NCI-H510A (cell line): ENCODE data around the gene SERTAD4.
"Not testable (repeated sequence)": the region's sequence is repeated elsewhere in the genome, so short reads cannot be mapped to it uniquely, and the experiment has no call there.

Source experiments
- DNase-seq: peaks from one replicate; lab custom pipeline; 2025; lab: John Stamatoyannopoulos, UW

SERTAD4 gene

DNA sequence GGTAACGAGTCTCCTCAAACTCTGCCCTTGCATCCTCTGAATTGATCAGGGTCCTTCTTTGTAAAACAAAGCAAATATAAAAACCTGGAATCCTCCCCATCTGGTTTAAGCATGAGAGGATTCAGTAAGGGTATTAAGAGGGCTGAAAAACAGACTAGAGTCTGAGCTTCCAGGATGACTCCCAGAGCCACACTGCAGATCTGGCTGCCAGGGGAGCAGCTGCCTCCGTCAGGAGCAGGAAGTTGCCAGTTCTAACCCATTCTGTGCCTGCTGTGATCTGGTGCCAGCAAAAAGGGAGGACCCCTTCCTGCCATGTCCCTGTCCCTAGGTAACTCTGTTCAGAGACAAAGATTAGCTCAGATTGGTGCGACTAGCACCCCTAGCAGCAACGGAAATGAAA lies 27.5 kb downstream of the SERTAD4 start:
- no peak for DNase-seq

DNA sequence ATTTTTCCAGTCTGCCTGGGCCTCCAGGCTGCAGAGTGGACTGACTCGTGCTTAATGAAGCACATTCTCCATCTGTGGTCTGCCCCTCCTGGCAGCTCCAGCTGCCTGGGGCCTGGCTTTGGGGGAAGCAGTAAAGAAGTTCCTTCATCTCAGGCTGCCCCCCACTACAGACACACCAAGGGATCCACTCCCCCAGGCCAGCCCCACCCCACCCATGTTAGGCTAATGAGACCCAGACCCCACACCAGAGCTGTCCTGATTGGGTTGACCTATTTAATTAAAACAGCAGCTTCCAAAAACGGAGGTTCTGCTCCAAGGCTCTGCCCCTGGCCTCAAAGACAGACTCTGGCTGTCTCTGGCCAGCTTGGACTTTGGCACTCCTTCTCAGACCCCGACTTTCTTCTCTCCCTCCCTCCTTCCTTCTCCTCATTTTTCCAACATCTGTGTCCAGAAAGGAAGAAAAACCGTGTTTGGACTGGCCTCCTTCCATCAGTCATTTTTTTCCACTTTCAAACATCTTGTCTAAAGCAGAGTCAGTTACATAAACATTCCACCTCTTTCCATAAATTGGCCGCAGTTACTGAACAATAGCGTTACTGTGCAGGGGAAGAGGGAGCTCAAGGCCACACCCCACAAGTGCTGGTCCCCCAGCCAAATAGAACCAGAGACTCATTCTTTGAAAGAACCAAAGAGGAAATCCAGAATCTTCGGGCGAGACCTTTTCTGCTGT lies 29.7 kb downstream of the SERTAD4 start:
- no peak for DNase-seq

DNA sequence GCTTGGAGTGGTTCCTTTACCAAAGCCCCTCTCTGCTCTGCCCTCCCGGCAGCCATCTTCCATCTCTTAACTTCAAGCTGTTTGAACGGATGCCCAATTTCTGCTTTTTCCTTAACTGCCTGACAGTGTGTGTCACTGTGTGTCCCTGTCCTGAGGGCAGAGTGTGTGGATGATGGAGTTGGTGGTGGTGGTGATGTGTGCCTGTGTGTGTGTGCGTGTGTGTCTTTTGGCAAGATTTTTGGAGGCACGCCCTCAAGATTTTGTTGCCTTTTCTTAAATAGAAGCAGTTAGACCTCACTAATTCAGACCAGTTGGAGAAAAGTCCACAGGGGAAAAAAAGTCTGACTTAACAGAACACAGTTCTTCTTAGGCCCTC lies 30.3 kb downstream of the SERTAD4 start:
- no peak for DNase-seq

DNA sequence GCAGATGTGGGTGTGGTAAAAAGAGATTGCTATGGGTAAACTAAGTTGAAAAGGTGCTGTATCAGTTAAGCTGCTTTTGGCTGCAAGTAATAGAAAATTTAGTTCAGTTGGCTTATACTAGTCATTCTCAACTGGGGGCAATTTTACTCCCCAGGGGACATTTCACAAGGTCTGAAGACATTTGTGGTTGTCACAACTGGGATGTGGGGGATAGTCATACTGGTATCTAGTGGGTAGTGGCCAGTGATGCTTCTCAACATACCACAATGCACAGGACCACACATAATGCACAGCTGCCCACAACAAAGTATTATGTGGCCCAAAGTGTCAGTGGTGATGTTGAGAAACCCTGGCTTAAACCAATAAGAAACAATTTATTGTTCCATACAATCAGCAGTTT lies 31.4 kb downstream of the SERTAD4 start:
- no peak for DNase-seq

GRCh38 chr1:210264496-210265380 lies 32.1 kb downstream of the SERTAD4 start:
- DNase-seq, result no peak

DNA sequence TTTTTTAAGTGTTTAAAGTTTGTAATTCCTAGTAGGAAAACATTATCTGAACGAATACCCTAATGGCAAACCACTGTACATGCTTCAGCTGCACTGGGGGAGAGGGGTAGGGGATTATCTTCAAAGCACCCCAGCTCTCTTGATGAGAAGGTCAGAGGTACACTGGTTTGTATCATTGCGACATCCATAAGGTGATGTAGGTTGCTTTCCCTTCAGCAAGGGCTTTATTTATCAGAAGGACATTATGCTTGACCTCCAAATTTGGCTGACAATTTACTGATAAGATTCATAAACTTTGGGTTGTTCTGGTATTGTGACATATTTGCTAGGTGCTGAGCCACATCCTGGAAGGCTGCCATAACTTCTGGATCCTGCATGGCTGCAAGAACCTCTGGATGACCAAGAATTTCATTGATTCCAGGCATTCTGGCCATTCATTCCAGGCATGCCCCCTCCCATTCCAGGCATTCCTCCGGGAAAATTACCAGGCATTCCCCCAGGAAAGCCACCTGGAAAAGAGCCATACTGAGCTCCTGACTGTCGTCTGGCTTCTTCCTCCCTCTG lies 32.9 kb downstream of the SERTAD4 start:
- DNase-seq, result not testable (repeated sequence)

DNA sequence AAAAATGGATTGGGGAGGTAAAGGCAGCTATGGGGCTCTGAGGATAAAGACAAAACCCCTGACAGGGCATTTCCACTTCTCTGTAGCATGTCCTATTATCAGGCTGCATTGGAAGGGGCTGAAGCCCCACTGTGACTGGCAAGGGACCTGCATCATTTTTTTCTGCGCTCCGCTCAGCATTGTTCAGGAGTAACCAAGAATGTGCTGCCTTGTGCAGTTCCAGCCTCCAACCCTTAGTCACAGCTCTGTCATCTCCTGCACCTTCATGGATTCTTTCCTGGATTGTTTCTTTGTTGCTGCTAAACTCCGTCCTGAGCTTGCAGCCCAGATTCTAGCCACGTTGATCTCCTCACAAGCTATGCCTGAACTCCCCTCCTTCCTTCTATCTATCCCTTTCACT lies 37.4 kb downstream of the SERTAD4 start:
- no peak for DNase-seq

DNA sequence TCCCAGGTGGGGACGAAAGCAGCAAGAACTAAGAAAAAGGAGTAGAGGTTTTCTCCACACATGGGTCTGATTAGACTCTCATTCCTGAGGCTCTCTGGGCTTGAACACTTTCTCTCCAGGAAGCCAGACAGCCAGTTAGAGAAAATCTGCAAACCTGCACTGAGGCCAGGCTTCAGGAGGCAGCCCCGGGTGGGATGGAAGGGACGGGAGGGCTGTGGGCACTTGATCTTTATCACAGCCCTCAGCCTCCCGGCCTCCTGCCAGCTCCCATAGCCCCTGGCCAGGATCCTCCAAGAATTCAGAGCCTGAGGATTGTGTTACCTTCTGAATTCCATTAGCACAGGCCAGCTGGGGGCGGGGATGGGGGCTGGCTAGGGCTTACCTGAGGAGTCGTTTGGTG lies 40.1 kb downstream of the SERTAD4 start:
- DNase-seq, result no peak

GRCh38 chr1:210280221-210280620 lies 47.6 kb downstream of the SERTAD4 start:
- DNase-seq, result no peak

- no peak for DNase-seq
Observed at GRCh38 chr1:210288116-210288515, 55.5 kb downstream of the SERTAD4 start.

DNA sequence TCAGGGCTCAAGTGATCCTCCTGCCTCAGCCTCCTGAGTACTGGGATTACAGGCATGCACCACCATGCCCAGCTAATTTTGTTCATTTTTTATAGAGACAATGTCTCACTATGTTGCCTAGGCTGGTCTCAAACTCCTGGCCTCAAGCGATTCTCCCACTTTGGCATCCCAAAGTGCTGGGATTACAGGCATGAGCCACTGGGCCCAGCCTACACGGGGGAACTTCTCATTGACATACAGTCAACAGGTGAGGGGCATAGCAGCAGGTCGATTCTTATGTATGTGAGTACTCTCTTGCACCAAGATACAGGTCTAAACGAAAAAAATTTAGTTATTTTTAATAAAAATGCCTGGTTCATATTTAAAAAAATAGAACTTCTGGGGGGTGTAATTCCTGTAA lies 56.7 kb downstream of the SERTAD4 start:
- no peak for DNase-seq

DNA sequence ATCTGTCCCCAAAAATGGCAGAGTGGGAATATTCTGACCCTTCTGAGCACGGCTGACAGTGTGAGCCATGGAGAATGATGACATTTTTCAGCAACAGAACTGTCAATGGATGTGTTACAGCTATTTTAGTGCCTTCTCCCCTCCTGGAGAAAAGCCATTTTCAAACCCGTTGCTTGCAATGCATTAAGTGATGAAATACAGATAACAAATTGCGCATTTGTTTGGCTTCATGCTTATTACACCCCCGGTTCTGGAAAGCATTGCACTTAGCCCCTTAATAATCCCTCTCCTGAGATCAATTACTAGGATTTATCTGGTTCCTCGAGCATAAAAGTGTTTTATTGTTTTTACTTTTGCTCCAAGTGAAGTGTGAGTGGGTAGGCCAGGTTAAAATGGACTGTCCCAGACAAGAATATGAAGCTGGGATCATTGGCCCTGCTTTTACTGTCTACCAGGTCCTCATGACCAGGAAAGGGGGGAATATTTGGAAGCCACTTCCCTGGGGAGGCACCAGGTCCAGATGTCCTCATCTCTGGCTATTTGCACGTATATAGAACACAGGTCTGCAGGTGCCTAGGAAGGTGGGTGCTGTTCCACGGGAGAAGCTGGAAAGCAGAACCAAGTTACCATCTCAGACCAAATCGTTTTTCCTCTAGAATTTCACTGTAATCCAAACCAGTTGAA lies 58.6 kb downstream of the SERTAD4 start:
- no peak for DNase-seq

- no peak for DNase-seq
Observed at GRCh38 chr1:210291786-210292230, 59.2 kb downstream of the SERTAD4 start.

- peak; percentile 56 for DNase-seq
Observed at GRCh38 chr1:210292231-210292871, 59.8 kb downstream of the SERTAD4 start.

GRCh38 chr1:210293171-210293607 lies 60.6 kb downstream of the SERTAD4 start:
- no peak for DNase-seq

DNA sequence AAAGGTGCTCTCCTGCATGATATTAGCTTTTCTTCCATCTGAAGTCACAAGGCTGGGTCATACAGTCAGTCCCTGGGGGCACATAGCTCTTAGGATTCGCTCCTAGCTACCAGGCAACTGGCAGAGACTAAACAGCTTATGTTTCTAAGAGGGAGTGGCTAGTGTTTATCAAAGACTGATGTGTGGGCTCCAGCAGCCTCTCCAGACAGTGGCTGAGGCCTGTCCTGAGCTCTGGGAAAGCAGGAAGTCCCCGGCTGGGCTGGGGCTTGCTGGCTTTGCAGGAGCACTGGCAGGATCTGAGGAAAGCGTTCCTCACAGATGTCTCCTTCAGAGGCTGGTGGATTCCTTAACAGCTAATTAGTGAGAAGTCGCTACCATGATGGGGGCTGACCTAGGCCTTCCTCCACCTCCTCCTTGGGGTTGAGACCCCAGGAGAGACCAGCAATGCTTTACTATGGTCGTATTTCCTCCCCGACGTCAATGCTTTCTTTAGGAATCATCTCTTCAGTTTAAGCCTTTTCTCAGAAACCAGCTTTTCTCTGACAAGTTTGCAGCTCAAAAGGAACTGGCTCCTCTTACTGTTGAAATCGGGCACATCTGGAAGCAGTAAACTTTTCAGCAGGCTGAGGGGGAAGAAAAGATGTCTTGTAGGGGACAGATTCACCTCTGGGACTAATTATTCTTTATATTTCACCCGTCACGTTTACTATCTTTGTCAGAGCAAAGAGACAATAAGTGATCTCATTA lies 62.6 kb downstream of the SERTAD4 start:
- DNase-seq, result peak; percentile 17
